Epithelial cell of proximal tubule (primary cell): ENCODE results near the gene TULP3. TPM values are rescaled to one million over a fixed set of nuclear protein-coding genes. Genes with fewer than 3 reads are reported as not detected.

ENCODE experiments used
- DNase-seq: peaks from one replicate; pipeline ENCODE4 v3.0.0-alpha.2; 2011; ENCODE audit warnings: low read depth
- H3K4me3 ChIP-seq: 2 replicates; pipeline ENCODE4 v1.5.1; 2011; ENCODE audit warnings: low read depth, mild to moderate bottlenecking, low read length
- CTCF ChIP-seq: conservative IDR thresholded peaks from 2 replicates; pipeline ENCODE4 v1.5.1; 2012; ENCODE audit warnings: low read depth, mild to moderate bottlenecking, low read length
- total RNA-seq: library from RNA; depleted of rRNA; stranded (reverse); fragments of >200 nt; gene quantifications from 2 replicates; pipeline ENCODE4 v1.2.3, GENCODE V29; 2015

TULP3 gene
- total RNA-seq, 1 donor from 2014 or later = 26.6 TPM

GRCh38 chr12:2979806-2980205 lies 89.1 kb downstream of the TULP3 start:
- no peak for DNase-seq
- no peak for TF ChIP-seq CTCF

GRCh38 chr12:2980630-2981029 lies 89.9 kb downstream of the TULP3 start:
- H3K4me3 ChIP-seq = no peak overlapping the region
- TF ChIP-seq CTCF = no peak
- no peak for DNase-seq

More at GRCh38 chr12:2979806-2980205, 89.1 kb downstream of the TULP3 start:
- H3K4me3 ChIP-seq = no peak overlapping the region

- no peak for DNase-seq
- no peak for TF ChIP-seq CTCF
- no peak overlapping the region for H3K4me3 ChIP-seq
Observed at GRCh38 chr12:2982361-2982760, 91.7 kb downstream of the TULP3 start.

GRCh38 chr12:2984249-2984648 lies 93.6 kb downstream of the TULP3 start:
- no peak overlapping the region for H3K4me3 ChIP-seq
- DNase-seq = no peak
- no peak for TF ChIP-seq CTCF

GRCh38 chr12:2984698-2985097 lies 94.0 kb downstream of the TULP3 start:
- no peak for TF ChIP-seq CTCF
- no peak overlapping the region for H3K4me3 ChIP-seq
- DNase-seq = no peak

- no peak overlapping the region for H3K4me3 ChIP-seq
- no peak for TF ChIP-seq CTCF
- DNase-seq = no peak
Observed at GRCh38 chr12:2986876-2987275, 96.2 kb downstream of the TULP3 start.

GRCh38 chr12:2988494-2988893 lies 97.8 kb downstream of the TULP3 start:
- no peak overlapping the region for H3K4me3 ChIP-seq
- no peak for TF ChIP-seq CTCF
- DNase-seq = no peak

Other genes starting within 250 kb of the TULP3 start
- 51.9 and 87.3 TPM in 2 replicates for gene FKBP4, start 95.9 kb upstream of the TULP3 start, total RNA-seq
- gene ITFG2, start 78.2 kb upstream of the TULP3 start, total RNA-seq = 26.3 and 35.1 TPM in 2 replicates
- not detected in 2 replicates for gene NRIP2, start 55.9 kb upstream of the TULP3 start, total RNA-seq
- gene TEX52, start 33.9 kb upstream of the TULP3 start, total RNA-seq = not detected in 2 replicates
- gene FOXM1, start 13.7 kb upstream of the TULP3 start, total RNA-seq = 36.8 and 67.8 TPM in 2 replicates
- gene RHNO1, start 13.7 kb upstream of the TULP3 start, total RNA-seq = 40.3 and 46.2 TPM in 2 replicates
- gene TEAD4, start 68.5 kb downstream of the TULP3 start, total RNA-seq = 48.8 and 78.1 TPM in 2 replicates
- gene TSPAN9, start 186.5 kb downstream of the TULP3 start, total RNA-seq = 20.5 and 21.6 TPM in 2 replicates